Adrenal gland (tissue), 12 donors: ENCODE data around the gene TOLLIP. TPM values are rescaled to one million over a fixed set of nuclear protein-coding genes. Genes with fewer than 3 reads are reported as not detected.
"Not testable (repeated sequence)": the region's sequence is repeated elsewhere in the genome, so short reads cannot be mapped to it uniquely, and the experiment has no call there.

Experiments
- DNase-seq, 7 donors: peaks; one replicate each; pipeline ENCODE4 v3.0.0-alpha.2; 2019 to 2020
- H3K27ac ChIP-seq, 5 donors: fragments of 200-600 bp; sonication (generic) in 4 of 5; 1 replicate in 3 of 5; 2 replicates in 2 of 5; pipeline versions ENCODE4 v1.5.1 to v1.8.0; 2016 to 2020; ENCODE audit warnings: mild to moderate bottlenecking in 1 of 5
- H3K27me3 ChIP-seq: fragments of 200-600 bp; 2 replicates; pipeline ENCODE4 v1.8.0; 2021
- H3K36me3 ChIP-seq, 2 donors: fragments of 200-600 bp; replicated peaks in 1 of 2; 1 replicate in 1 of 2; 2 replicates in 1 of 2; pipeline versions ENCODE4 v1.5.1 to v1.8.0; 2018 to 2022
- H3K4me1 ChIP-seq, 2 donors: fragments of 200-600 bp; replicated peaks in 1 of 2; 1 replicate in 1 of 2; 2 replicates in 1 of 2; pipeline versions ENCODE4 v1.5.1 to v1.8.0; 2018 to 2021
- H3K4me3 ChIP-seq, 4 donors: fragments of 200-600 bp; sonication (generic) in 3 of 4; one replicate each; pipeline ENCODE4 v1.5.1; 2016 to 2018
- H3K9me3 ChIP-seq, 3 donors: fragments of 200-600 bp; sonication (generic) in 1 of 3; replicated peaks in 1 of 3; 1 replicate in 2 of 3; 2 replicates in 1 of 3; pipeline versions ENCODE4 v1.5.1 to v1.8.0; 2016 to 2021
- CTCF ChIP-seq, 6 experiments: fragments of 450-650 bp in 4 of 6; fragments of 200-600 bp in 2 of 6; sonication (generic) in 1 of 6; IDR thresholded peaks; 1 replicate in 5 of 6; 2 replicates in 1 of 6; pipeline versions ENCODE4 v1.5.1 to v1.8.0; 2016 to 2021; ENCODE audit warnings: antibody characterized with exemption in 6 of 6, mild to moderate bottlenecking in 2 of 6, moderate library complexity in 1 of 6
- POLR2A ChIP-seq, 2 donors: fragments of 450-650 bp; IDR thresholded peaks; one replicate each; pipeline ENCODE4 v1.6.1; 2017; ENCODE audit warnings: antibody characterized with exemption in 2 of 2, mild to moderate bottlenecking in 2 of 2, moderate library complexity in 1 of 2
- WGBS, 4 donors: extraction: QIAGEN DNeasy Blood & Tissue Kit in 2 of 4; methylation state at CpG; one replicate each; pipeline versions ENCODE4 v1.1.5 to v1.1.7; 2013 to 2017; 5-methylcytosine and 5-hydroxymethylcytosine counted together
- intact Hi-C, 2 donors: fragments of 100-400 bp; cut with DNase I; formaldehyde crosslinking; loops; one replicate each; pipeline versions ENCODE4 v1.14.1 to v1.15.0; 2022 to 2023
- polyA plus RNA-seq, 3 donors: library from polyadenylated mRNA; stranded (reverse); fragments of 200-250 nt in 2 of 3; fragments of 350-450 nt in 1 of 3; fragmentation: Illumina TruSeq in 1 of 3; extraction: RNeasy Lipid Tissue Mini Kit (QIAGEN cat#74804) in 1 of 3; gene quantifications; one replicate each; pipeline ENCODE4 v1.2.3, GENCODE V29; 2013 to 2014
- total RNA-seq, 9 donors: library from RNA; depleted of rRNA in 4 of 9; stranded (reverse); fragments of >200 nt in 4 of 9; fragments of 120-200 nt in 1 of 9; fragmentation: NEBNext Ultra II Directional in 1 of 9; extraction: Animal tissue kit (Norgen Biotek cat#: 25700) in 1 of 9; gene quantifications; one replicate each; pipeline versions ENCODE4 v1.1.0 to v1.2.4, GENCODE V29; 2013 to 2023
- donor health status: healthy with polysubstance abuse.
- donor health status: Bipolar disorder and iron deficiency.
- donor health status: DM: yes; HTN: yes; CAD: no.
- donor health status: DM: no; HTN: no; CAD: no.
- donor health status: DM: no; HTN: no; CAD: no.
- donor health status: DM: yes; HTN: yes; CAD: no.

The TOLLIP gene
- total and polyA plus RNA-seq, 12 donors: 18.9 to 84.1 (median 66.3) TPM

GRCh38 chr11:1348146-1348795 is 38.8 kb upstream of the TOLLIP start:
- 89 to 97% (median 94%) methylated on average over 14 of the region's 14 CpGs for WGBS, 4 donors
- no peaks in the 10 kb centered on the region for H3K4me1 ChIP-seq
- H3K27me3 ChIP-seq: no peaks in the 10 kb centered on the region
- H3K27ac ChIP-seq: no peak overlapping the region
- intact Hi-C loops: no loop called here
- H3K4me3 ChIP-seq: no peak overlapping the region
- TF ChIP-seq CTCF (IDR thresholded peaks at IDR 0.05) (no peak), POLR2A (IDR thresholded peaks at IDR 0.05) (no peak)
- no peak for DNase-seq
- no peaks in the 10 kb centered on the region for H3K36me3 ChIP-seq
- H3K9me3 ChIP-seq: no peaks in the 10 kb centered on the region

GRCh38 chr11:1347411-1347999 is 38.1 kb upstream of the TOLLIP start:
- H3K4me1 ChIP-seq, H3K9me3 ChIP-seq, H3K36me3 ChIP-seq, DNase-seq, H3K27me3 ChIP-seq, H3K4me3 ChIP-seq, H3K27ac ChIP-seq, intact Hi-C loops: not testable (repeated sequence)
- WGBS, 4 donors: 92 to 96% (median 92%) methylated on average over 13 to 18 of the region's 18 CpGs

GRCh38 chr11:1346669-1347390 is 37.4 kb upstream of the TOLLIP start:
- H3K9me3 ChIP-seq: no peaks in the 10 kb centered on the region
- TF ChIP-seq POLR2A (IDR thresholded peaks at IDR 0.05) (no peak), CTCF (IDR thresholded peaks at IDR 0.05) (no peak)
- DNase-seq: no peak

GRCh38 chr11:1345737-1346513 is 36.5 kb upstream of the TOLLIP start:
- peak in 2 of 7 donors; percentile 15 to 30 for DNase-seq
- Histone ChIP-seq H3K4me1 (no peaks in the 10 kb centered on the region), H3K36me3 (no peaks in the 10 kb centered on the region), H3K9me3 (no peaks in the 10 kb centered on the region), H3K27me3 (no peaks in the 10 kb centered on the region), H3K4me3 (no peak overlapping the region), H3K27ac (no peak overlapping the region)
- 81 to 89% (median 83%) methylated on average over 22 to 28 of the region's 28 CpGs for WGBS, 4 donors
- no peak for TF ChIP-seq POLR2A (IDR thresholded peaks at IDR 0.05)
- no peak for TF ChIP-seq CTCF (IDR thresholded peaks at IDR 0.05)
- intact Hi-C loops: no loop called here

More at GRCh38 chr11:1346669-1347390, 37.4 kb upstream of the TOLLIP start:
- H3K36me3 ChIP-seq: no peaks in the 10 kb centered on the region
- no peaks in the 10 kb centered on the region for H3K4me1 ChIP-seq
- no peaks in the 10 kb centered on the region for H3K27me3 ChIP-seq
- H3K4me3 ChIP-seq: no peak overlapping the region
- WGBS, 4 donors: 86 to 91% (median 89%) methylated on average over 22 to 28 of the region's 28 CpGs
- intact Hi-C loops: no loop called here
- no peak overlapping the region for H3K27ac ChIP-seq
